DND-41 (cell line): ENCODE data around the gene AGA.

Source experiments
- ATAC-seq: fragments of 200-7000 bp; cut with Tn5 transposase; 3 replicates; pipeline ENCODE4 v1.9.1; 2021; ENCODE audit warnings: low read depth; ENCODE audit not compliant: insufficient read depth
- DNase-seq: peaks from one replicate; pipeline ENCODE4 v3.0.0-alpha.2; 2020
- H2AFZ ChIP-seq: 2 replicates; pipeline ENCODE4 v1.6.0; 2012; ENCODE audit warnings: low read depth, low read length
- H3K27ac ChIP-seq: 2 replicates; pipeline ENCODE4 v1.5.1; 2012; ENCODE audit warnings: low read length, inconsistent platforms
- H3K27me3 ChIP-seq: fragments of 200-600 bp; sonication (generic); 2 replicates; pipeline ENCODE4 v1.6.0; 2012; ENCODE audit warnings: low read length, mild to moderate bottlenecking, inconsistent platforms; ENCODE audit not compliant: insufficient read depth, poor library complexity
- H3K36me3 ChIP-seq: 2 replicates; pipeline ENCODE4 v1.5.1; 2012; ENCODE audit warnings: low read length, inconsistent platforms; ENCODE audit not compliant: insufficient read depth
- H3K4me1 ChIP-seq: 2 replicates; pipeline ENCODE4 v1.5.1; 2012; ENCODE audit warnings: mild to moderate bottlenecking, low read length; ENCODE audit not compliant: insufficient read depth
- H3K4me2 ChIP-seq: 2 replicates; pipeline ENCODE4 v1.6.0; 2012; ENCODE audit warnings: mild to moderate bottlenecking, moderate library complexity, low read length, inconsistent platforms; ENCODE audit not compliant: insufficient read depth
- H3K4me3 ChIP-seq, 2 experiments: fragments of 200-600 bp in 1 of 2; shearing (Covaris generic) in 1 of 2; 2 replicates each; pipeline ENCODE4 v1.5.1; 2012 to 2016; ENCODE audit warnings: inconsistent platforms in 2 of 2, low read length in 2 of 2, mild to moderate bottlenecking in 2 of 2, low read depth in 1 of 2, moderate library complexity in 1 of 2
- H3K79me2 ChIP-seq: 2 replicates; pipeline ENCODE4 v1.6.0; 2012; ENCODE audit warnings: low read length, inconsistent platforms; ENCODE audit not compliant: insufficient read depth
- H3K9ac ChIP-seq: 2 replicates; pipeline ENCODE4 v1.6.0; 2012; ENCODE audit warnings: low read depth, mild to moderate bottlenecking, inconsistent platforms, low read length, moderate library complexity
- H3K9me3 ChIP-seq: 2 replicates; pipeline ENCODE4 v1.5.1; 2012; ENCODE audit warnings: low read length, moderate library complexity, mild to moderate bottlenecking, inconsistent platforms; ENCODE audit not compliant: insufficient read depth, severe bottlenecking
- H4K20me1 ChIP-seq: 2 replicates; pipeline ENCODE4 v1.6.0; 2012; ENCODE audit warnings: low read length; ENCODE audit not compliant: insufficient read depth
- CTCF ChIP-seq: IDR thresholded peaks from 2 replicates; pipeline ENCODE4 v1.5.1; 2012; ENCODE audit warnings: borderline replicate concordance, low read length, moderate library complexity, mild to moderate bottlenecking; ENCODE audit not compliant: poor library complexity, severe bottlenecking; ENCODE audit errors: extremely low read depth
- EZH2 ChIP-seq: IDR thresholded peaks from 3 replicates; pipeline ENCODE4 v1.6.1; 2012; ENCODE audit warnings: borderline replicate concordance, low read depth, mild to moderate bottlenecking, moderate library complexity, low read length, inconsistent platforms; ENCODE audit not compliant: severe bottlenecking

The AGA gene

DNA sequence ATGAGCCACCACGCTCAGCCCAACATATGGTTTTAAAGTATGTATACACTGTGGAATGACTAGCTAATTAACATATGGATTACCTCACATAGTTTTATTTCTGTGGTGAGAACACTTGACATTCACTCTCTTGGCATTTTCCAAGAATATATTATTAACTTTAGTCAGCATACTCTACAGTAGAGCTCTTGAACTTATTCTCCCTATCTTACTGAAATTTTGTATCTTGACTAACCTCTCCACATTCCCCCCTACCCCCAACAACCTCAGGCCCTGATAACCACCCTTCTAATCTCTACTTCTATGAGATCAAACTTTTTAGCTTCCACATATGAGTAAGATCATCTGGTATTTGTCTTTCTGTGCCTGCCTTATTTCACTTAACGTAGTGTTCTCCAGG lies 38.6 kb upstream of the AGA start:
- TF ChIP-seq CTCF (no peak), EZH2 (no peak)
- H3K4me1 ChIP-seq, result no peaks in the 10 kb centered on the region

GRCh38 chr4:177479063-177479462 lies 36.8 kb upstream of the AGA start:
- no peak overlapping the region for H2AFZ ChIP-seq

More for the DNA sequence above, 38.6 kb upstream of the AGA start:
- Histone ChIP-seq H3K36me3 (no peaks in the 10 kb centered on the region), H3K4me3 (no peak overlapping the region), H3K27ac (no peak overlapping the region), H3K27me3 (no peaks in the 10 kb centered on the region), H3K79me2 (no peaks in the 10 kb centered on the region), H2AFZ (no peak overlapping the region), H4K20me1 (no peaks in the 10 kb centered on the region), H3K4me2 (no peak overlapping the region), H3K9me3 (no peaks in the 10 kb centered on the region), H3K9ac (no peak overlapping the region)
- ATAC-seq, result no peak
- DNase-seq, result no peak

GRCh38 chr4:177478496-177478895 lies 36.3 kb upstream of the AGA start:
- H3K9ac ChIP-seq, result no peak overlapping the region
- no peaks in the 10 kb centered on the region for H3K4me1 ChIP-seq
- no peaks in the 10 kb centered on the region for H4K20me1 ChIP-seq
- ATAC-seq (no peak), DNase-seq (no peak)
- no peak overlapping the region for H2AFZ ChIP-seq
- TF ChIP-seq EZH2 (no peak), CTCF (no peak)
- H3K4me3 ChIP-seq, result no peak overlapping the region
- no peaks in the 10 kb centered on the region for H3K27me3 ChIP-seq
- H3K9me3 ChIP-seq, result no peaks in the 10 kb centered on the region
- no peaks in the 10 kb centered on the region for H3K79me2 ChIP-seq
- no peak overlapping the region for H3K27ac ChIP-seq
- H3K4me2 ChIP-seq, result no peak overlapping the region
- no peaks in the 10 kb centered on the region for H3K36me3 ChIP-seq

More at GRCh38 chr4:177479063-177479462, 36.8 kb upstream of the AGA start:
- no peaks in the 10 kb centered on the region for H3K4me1 ChIP-seq
- no peak overlapping the region for H3K27ac ChIP-seq
- no peaks in the 10 kb centered on the region for H4K20me1 ChIP-seq
- no peaks in the 10 kb centered on the region for H3K9me3 ChIP-seq
- TF ChIP-seq CTCF (no peak), EZH2 (no peak)
- H3K4me2 ChIP-seq, result no peak overlapping the region
- ATAC-seq, result no peak
- H3K36me3 ChIP-seq, result no peaks in the 10 kb centered on the region
- no peaks in the 10 kb centered on the region for H3K79me2 ChIP-seq
- no peak overlapping the region for H3K4me3 ChIP-seq
- no peak overlapping the region for H3K9ac ChIP-seq
- no peak for DNase-seq
- no peaks in the 10 kb centered on the region for H3K27me3 ChIP-seq

- Histone ChIP-seq H3K36me3 (no peaks in the 10 kb centered on the region), H3K4me2 (no peak overlapping the region), H3K4me3 (no peak overlapping the region), H3K79me2 (no peaks in the 10 kb centered on the region), H3K9me3 (no peaks in the 10 kb centered on the region), H3K27ac (no peak overlapping the region), H4K20me1 (no peaks in the 10 kb centered on the region), H3K4me1 (no peaks in the 10 kb centered on the region), H3K27me3 (no peaks in the 10 kb centered on the region), H2AFZ (no peak overlapping the region), H3K9ac (no peak overlapping the region)
- DNase-seq (no peak), ATAC-seq (no peak)
- TF ChIP-seq CTCF (no peak), EZH2 (no peak)
Measured at GRCh38 chr4:177473991-177474390, 31.8 kb upstream of the AGA start.
